Measurements from ENCODE around the gene SMAD3.
"Not testable (repeated sequence)": the region's sequence is repeated elsewhere in the genome, so short reads cannot be mapped to it uniquely, and the experiment has no call there.

Gene SMAD3

DNA sequence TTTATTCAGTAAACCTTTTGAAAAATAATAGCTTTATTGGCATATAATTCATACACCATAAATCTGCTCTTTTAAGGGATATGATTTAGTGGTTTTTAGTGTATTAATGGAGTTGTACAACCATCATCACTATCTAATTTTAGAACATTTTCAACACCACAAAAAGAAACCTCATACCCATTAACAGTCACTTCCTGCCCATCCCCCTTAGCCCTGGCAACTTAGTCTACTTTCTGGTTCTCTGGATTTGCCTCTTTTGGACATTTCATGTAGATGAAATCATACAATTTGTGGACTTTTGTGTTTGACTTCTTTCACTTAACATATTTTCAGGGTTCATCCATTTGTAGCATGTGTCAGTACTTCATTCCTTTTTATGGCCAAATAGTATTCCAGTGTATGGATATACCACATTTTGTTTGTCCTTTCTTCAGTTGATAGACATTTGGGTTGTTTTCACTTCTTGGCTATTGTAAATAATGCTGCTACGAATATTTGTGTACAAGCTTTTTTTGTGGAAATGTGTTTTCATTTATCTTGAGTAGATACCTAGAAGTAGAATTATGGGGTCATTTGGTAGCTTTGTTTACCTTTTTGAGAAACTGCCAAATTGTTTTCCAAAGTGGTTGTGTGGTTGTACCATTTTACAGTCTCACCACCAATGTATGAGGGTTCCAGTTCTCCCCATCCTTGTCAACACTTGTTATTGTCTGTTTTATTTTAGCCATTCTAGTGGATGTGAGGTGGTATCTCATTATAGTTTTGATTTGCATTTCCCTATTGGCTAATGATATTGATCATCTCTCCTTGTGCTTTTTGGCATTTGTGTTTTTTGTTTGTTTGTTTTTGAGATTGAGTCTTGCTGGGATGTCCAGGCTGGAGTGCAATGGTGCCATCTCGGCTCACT, 45.8 kb downstream of the SMAD3 start:
- no peak for DNase-seq

DNA sequence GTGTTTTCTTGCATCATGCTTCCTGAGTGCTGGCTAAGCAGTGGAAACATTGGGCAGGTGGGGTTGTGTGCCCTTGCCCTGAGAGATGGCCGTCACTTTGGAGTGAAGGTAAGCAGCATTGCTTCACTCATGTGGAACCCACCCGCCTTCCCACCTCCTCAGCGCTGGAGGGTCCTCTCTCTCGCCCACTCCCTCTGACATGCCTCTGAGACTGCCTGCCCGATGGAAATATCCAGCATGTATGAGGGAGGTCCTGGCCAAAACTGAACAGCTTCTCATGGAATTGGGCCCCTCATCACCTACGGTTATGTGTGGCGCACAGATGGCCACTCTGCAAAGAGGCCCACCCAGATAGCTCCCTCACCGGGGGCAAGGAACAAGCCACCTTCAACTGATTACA, 48.6 kb downstream of the SMAD3 start:
- no peak for DNase-seq

DNA sequence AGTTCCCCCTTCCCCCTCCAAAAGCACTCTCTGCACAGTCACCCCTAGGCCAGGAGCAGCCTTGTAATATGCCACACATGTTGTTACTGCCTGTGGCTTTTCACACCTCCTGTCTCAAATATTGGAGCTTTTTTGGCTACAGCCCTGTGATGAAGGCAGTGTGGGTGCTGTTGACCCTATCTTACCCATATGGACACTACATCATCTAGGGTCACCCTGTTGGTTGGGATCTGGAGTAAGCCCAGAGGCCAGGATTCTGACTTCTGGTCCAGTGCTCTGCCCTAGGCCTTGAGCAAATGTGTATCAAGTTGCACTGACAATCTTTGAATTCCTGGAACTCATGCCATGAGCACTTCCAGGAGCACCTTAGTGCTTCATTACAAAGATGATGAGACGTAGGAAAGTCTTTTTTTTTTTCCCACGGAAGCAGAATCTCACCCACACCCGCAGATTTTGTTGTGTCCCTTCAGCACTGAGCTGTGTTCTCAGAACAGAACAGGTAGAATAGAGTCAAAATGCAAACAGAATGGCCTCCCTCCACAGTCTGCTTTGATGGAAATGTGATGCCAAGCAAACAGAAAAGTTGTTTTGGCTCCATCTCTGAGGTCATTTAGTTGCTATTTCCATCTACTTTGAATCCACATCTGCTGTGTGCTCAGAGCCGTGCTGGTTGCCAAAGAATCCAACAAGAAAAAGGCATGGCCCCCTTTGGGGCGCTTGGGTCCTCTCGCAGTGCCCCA, 49.6 kb downstream of the SMAD3 start:
- no peak for DNase-seq

DNA sequence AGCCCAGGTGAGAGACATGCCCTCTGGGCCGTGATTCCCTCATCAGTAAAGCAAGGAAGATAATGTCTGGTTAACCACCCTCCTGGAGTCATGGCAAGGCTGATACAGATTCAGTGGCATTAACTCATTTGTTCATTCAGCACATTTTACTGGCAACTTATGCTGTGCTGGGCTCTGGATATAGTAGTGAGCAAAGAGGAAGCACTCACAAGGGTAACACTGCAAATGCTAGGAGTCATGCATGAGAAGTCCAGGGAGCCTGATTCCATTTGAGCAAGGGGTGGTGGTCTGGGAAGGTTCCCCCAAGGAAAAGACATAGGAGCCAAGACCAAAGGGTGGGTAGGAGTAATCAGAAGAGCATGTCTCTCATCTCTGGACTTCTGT, 50.2 kb downstream of the SMAD3 start:
- no peak for DNase-seq

DNA sequence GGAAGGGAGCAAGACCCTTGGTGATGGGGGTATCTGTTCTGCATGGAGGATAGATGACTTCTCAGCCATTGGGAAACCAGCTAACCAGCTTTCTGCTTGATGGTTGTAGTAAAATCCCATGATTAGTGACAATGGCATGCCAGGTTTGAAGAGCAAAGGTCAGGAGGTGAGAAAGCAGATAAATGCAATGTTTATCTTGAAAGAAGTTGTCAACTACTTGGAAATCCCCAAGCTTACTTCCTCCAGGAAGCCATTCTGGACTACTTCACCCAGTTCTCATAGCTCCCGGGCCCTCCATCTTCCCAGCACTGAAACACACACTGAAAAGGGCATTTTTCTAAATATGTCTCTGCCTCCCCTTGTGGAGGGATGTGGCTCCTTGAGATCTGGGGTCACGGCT, 51.3 kb downstream of the SMAD3 start:
- no peak for DNase-seq

DNA sequence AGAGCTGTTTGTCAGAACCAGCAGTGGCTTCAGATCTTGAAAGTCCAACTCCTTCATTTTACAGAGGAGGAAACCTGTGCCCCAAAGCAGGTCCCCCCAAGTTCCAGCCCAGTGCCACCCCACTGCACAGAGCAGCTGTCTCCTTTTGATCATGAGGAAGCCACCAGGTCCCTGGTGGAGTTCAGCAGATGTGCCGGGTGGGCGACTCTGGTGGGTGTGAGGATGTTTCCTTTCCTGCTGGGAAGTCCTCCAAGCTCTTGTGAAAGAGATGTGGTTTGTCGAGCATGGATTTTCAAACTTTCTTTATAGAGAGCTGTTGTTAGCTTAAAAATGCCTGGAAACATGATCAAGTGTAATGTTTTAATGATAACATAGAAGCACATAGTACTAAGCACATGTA, 52.0 kb downstream of the SMAD3 start:
- no peak for DNase-seq

DNA sequence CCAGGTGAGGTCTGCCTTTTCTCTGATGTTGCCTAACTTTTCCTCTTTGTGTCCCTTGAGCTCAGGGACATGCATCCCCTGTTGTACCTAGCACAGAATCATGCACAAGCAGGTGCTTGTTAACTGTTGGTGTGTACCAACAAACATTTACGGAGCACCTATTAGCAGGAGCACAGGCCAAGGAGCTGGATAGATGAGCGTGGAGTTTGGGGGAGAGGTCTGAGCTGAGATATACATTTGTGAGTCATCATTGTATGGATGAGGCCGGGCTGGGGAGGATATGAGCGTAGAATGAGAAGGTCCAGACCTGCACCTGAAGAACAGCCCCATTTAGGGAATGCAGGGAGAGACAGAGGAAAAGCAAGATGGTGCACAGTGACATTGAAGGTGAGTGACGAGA, 53.4 kb downstream of the SMAD3 start:
- no peak for DNase-seq

DNA sequence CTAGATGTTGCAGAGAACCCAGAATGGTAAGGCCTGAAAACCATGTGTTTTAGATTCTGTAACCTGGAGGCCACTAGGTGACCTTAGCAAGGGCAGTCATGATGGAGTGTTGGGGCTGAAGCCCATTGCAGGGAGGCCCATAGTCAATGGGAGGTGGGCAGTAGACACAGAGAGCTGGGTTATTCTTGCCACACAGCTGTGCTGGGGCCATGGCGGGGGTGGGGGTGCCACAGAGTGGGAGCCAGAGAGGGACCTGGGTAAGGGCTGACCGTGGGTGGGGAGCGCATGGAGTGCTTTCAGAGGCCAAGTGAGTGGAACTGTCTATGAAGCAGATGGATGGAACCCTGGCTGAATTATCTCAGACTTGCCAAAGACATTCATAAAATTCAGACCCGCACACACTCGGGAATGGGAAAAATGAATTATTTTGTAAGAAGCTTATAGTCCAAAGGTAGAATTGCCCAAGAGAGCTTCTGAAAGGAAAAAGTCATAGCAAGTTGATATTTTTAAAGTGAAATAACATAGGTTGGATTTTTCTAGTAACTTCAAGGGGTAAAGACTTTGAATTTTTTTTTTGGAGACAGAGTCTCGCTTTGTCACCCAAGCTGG, 53.9 kb downstream of the SMAD3 start:
- no peak for DNase-seq

DNA sequence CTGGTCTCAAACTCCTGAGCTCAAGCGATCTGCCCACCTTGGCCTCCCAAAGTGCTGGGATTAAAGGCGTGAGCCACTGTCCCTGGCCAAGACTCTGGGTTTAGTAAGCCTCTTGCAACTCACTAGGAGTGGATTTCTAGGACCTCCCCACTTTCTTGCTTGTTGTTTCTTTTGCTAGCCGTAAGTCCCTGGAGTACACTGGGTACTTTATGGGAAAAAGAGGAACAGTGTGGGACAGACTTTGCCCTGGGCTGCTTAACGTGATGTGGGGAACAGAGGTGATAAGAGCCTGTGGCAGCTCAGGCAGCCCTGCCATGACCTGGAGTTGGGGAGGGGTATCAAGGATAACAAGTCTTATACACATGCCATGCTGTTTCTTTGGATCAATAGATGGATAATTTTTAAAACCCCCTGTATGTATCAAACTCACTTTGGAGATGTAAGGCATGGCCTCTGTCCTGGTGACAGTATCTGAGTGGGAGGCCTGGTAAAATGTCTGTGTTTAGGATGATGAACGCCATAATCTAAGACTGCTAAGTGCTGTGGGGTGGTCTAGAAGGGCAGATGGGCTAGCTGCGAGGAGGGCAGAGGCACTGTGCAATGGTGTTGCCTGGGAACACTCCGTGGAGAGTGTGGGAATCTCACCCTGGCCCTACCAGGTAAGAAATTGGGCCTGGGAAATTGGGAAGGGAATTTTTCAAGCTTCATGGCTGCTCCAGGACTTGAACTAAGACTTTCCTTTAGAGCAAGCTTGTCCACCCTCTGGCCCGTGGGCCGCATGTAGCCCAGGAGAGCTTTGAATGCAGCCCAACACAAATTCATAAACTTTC, 54.8 kb downstream of the SMAD3 start:
- no peak for DNase-seq

DNA sequence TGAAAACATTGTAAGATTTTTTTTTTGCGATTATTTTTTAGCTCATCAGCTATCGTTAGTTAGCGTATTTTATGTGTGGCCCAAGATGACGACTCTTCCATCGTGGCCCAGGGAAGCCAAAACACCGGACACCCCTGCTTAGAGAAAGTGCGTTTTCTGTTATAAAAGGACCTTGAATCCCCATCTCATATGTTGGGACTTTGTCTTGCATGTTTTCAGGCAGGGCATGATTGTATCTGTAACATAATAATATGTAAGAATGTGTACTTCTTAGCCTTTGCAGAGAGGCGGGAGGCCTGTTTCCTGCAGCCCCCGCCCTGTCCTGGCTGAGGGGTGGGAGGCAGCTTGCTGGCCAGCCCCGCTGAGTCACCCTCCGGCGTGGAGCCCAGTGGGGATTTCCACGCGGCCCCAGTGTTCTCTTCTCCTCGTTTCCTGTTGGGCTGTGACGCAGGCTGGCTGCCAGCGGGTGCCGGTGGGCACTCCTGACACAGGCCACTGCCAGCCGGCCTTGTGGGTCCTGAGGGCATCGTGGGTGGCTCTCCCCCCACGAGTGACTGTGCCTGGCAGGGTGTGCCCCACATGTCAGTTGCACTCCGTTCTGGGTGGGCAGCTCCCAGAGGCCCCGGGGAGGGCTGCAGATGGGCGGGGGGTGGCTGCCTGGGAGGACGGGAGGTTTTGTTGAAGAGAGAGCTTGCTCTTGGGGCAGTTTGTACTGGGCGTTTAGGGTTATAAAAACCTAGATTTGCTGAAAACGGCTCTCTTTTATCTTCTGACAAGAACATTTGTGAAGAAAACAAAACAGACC, 55.6 kb downstream of the SMAD3 start:
- DNase-seq, result no peak

DNA sequence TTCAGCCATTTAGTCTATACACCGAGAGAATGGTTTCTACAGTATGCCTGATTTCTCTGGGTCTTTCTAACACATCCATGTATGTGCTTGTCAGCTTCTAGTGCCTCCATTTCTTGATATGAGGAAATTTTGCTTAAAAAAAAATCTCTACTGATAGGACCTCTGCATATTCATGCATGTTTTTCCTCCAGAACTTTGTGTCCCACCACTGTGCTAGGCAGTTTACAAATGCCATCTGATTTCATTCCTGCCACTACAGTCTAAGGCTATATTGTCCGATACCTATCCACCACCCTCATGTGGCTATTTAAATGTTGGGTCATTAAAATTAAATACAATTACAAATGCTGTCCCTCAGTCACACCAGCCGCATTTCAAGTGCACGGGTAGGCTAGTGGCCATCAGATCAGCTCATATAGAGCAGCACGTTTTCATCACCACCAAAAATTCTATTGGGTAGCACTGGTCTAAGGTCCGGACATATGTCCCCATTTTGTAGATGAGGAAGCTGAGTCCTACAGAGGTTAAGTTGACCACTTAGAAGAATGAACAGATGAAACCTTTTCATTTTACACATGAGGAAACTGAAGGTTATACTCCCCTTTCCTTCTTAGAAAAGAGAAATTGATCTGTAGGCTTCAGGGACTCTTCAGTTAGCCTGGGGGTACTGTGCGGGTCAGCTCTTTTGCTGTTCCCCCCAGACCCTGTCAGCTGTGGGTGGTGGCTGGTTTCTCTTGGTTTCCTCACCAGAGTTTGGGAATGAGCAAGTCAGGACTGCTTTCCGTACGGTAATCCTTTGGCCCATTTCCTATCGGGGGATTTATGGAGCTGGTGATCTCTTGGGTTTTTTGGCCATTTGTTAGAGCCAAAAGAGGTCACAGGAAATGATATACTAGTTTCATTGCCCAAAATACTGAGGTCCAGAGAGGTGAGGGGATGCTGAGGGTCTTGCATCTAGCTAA, 56.5 kb downstream of the SMAD3 start:
- DNase-seq, result no peak

DNA sequence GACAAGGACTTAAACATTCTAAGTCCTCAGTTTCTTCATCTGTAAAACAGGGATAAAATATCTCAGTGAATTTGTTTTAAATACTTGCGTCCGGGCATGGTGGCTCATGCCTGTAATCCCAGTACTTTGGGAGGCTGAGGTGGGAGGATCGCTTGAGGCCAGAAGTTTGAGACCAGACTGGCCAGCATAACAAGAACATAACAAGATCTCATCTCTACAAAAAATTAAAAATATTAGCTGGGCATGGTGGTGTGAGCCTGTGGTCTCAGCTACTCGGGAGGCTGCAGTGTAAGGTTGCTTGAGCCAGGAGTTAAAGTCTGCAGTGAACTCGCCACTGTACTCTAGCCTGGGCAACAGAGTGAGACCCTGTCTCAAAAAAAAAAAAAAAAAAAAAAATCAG, 57.4 kb downstream of the SMAD3 start:
- not testable (repeated sequence) for DNase-seq

DNA sequence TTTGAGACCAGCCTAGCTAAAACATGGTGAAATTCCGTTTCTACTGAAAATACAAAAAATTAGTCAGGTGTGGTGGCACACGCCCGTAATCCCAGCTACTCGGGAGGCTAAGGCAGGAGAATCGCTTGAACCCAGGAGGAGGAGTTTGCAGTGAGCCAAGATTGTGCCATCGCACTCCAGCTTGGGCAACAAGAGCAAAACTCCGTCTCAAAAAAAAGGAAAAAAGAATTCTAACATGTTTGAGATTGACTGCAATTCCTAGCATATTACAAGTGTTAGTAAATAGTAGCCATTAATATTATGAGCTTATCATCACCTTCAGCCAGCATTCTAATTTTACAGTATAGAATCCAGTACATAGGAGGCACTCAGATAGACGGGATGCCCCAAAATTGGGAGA, 57.9 kb downstream of the SMAD3 start:
- not testable (repeated sequence) for DNase-seq

DNA sequence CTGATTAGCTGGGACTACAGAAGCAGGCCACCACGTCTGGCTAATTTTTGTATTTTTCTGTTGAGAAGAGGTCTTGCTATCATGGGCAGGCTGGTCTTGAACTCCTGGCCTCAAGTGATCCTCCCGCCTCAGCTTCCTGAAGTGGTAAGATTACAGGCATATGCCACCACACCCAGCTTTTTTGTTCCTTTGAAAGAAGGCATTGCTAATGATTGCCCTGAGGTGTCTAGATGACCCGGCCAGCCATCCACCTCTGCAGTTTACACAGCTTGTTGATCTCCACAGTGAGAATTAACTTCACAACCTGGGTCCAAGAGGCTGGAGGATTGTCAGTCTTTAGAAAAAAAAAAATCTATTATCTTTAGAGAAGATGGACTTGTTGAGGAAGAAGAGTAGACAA, 58.7 kb downstream of the SMAD3 start:
- no peak for DNase-seq

DNA sequence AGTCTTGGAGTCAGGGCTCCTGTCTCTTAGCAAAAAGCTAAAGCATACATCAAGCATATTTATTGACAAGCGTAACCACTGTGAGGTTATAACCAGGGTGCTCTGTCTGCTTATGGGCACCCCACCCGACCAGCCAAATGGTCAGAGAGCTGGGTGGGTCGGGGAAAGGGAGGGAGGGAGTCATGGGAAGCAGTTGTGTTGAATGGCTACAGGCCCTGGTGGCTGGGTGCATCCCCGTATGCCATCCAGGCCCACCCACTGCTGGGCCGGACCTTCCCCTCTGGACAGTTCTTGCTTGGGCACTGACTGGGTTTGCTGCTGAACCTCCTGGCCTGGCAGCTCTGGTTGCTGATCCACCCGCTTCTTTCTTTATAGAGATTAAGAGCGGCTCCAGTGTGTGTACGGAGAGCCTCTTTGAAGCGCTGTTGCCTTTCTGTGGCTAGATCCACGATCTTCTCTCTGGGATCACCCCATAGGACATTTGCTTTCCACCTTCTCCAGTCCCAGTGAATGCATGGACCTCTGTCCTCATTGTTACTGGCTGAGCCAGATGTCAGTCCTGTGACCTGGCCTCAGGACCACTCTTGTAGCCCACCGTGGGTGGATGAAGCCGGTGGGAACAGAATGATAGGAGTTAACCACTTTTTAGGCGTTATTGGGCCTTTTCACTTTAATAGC, 59.6 kb downstream of the SMAD3 start:
- DNase-seq, result no peak

DNA sequence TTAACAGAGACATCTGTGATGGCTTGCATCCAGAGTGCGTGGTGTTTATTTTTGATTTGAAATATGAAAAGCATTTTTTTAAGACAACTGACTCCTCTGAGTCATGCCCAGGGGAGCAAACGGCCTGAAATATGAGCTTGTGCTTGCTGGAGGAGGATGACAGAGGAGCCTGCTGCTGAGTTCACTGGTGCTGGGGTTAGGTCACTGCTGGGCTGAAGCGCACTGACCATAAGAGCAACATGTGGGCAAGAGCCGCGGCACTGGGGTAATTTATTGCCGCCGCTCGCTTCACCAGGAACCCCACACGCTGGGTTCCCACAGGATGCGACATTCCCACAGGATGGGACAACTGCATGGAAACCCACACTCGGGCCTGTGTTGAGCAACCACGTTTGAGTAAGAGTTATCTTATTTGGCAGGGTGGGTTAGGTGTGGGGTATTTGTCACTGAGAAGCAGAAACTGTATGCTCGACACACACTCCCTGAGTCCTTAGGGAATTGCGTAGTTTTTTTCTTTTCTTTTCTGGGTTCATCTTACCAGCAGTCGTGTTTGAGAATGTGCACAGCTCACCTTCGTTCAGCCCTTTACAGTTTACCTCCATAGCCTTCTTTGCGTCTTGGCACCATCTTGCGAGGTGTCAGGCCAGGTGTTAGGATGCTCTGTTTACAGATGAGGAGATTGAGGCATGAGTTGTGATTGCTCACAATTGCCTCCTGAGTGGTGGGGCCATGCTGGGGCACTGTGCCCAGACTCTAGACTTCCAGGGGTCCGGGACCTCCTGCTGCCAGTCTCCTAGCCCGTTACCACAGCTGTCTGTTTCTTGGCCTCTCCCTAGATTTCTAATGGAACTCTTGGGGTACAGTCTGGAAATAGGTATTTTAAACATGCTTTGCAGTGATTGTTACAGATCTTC, 60.4 kb downstream of the SMAD3 start:
- DNase-seq, result no peak

DNA sequence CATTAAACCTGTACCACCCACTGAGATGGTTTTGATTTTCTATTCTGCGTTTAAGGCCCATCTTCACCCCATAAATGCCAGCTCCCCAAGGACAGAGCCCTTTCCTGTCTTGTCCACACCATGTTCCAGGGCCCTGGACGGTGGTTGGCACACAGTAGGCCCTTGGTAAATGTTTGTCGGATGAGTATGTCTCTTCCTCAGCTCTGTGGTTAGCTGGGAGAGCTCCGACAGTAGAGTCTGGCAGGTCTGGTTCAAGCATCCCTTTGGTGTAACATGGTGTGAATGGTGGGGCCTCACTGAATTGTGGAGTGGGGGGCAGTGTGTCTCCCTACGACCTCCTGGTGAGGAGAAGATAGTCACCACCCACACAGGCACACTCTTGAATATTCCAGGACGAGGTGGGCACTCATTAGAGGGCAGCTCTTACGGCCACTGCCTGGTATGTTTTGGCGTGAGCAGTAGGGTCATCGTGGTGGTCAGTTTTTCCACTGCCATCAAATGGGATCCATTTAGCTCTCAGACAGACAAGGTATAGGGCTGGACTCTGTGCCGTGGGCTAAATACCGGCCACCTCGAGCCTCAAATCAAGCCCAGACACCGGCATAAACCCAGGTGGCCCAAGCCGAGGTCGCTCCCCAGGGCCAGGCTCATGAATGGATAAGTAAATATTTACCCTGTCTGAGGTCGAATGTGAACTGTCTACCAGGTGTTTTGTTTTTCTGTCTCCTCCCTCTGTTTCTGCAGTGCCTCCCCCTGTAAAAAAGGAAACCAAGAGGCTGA, 61.3 kb downstream of the SMAD3 start:
- DNase-seq, result no peak

DNA sequence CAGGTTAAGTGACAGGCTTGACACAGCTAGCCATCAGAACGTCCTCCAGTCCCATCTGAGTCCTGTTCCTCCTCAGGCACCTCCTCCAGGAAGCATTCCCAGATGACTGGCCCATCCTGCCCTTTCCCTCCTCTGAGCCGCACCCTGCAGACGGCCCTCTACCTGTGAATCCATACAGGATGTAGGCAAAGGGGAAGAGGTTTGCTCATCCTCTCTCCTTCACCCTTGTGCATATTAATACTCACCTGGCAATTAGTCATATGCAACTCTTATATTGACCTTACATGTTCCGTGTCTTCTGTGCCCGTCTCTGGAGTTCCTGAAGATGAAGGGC, 61.9 kb downstream of the SMAD3 start:
- no peak for DNase-seq

DNA sequence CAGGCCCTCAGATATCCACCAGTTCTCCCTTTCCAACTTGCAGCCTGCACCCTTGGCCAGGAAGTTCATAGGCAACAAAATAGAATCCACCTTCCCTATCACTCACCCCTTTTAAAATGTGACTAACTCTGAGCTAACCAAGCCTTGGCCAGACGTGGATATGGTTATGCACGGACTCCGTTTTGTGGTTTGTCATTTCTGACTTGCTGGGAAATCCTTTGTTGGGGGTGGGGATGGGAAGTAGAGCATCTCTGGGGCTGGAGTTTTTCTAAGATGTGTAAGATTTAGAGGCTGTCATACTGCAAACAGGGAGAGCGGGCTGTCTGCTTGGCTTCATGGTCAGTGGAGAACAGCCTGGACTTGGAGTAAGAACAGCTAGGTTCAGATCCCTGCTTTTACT, 62.6 kb downstream of the SMAD3 start:
- DNase-seq, result no peak

Measured in NCI-H1436 (cell line).